Stomach (tissue), 4 donors: Measurements from ENCODE around the gene DDX46.

Experiments used
- POLR2AphosphoS5 ChIP-seq, 3 donors: sonication (generic); formaldehyde crosslinking; IDR thresholded peaks; one replicate each; pipeline ENCODE4 v1.6.1; 2016; ENCODE audit warnings: antibody characterized with exemption in 3 of 3
- TF ChIP-seq, protein P1 (sequence below), 7 experiments: fragments of 450-650 bp in 4 of 7; fragments of 200-600 bp in 3 of 7; sonication (generic) in 3 of 7; IDR thresholded peaks; one replicate each; pipeline ENCODE4 v1.5.1; 2016 to 2019; ENCODE audit warnings: antibody characterized with exemption in 7 of 7, control low read depth in 2 of 7, mild to moderate bottlenecking in 1 of 7

DNA sequence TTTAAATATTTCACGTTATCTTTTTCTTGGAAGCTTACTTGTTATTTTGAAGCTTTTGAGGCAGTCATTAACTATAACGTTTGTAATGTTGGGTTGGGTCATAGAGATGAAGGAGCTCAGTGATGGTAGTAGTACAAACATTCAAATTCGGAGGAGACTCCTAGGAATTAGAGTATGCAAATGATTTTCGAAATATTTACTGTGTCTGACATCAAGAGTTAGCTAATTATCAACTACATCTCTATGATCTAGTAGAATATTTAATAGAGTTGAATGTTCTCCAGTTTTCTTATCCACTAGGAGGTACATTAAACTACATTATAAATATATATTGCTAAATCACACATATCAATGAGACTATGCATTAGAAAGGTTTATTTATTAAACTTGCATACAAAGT is 58.4 kb downstream of the DDX46 start:
- TF ChIP-seq, protein P1, sequence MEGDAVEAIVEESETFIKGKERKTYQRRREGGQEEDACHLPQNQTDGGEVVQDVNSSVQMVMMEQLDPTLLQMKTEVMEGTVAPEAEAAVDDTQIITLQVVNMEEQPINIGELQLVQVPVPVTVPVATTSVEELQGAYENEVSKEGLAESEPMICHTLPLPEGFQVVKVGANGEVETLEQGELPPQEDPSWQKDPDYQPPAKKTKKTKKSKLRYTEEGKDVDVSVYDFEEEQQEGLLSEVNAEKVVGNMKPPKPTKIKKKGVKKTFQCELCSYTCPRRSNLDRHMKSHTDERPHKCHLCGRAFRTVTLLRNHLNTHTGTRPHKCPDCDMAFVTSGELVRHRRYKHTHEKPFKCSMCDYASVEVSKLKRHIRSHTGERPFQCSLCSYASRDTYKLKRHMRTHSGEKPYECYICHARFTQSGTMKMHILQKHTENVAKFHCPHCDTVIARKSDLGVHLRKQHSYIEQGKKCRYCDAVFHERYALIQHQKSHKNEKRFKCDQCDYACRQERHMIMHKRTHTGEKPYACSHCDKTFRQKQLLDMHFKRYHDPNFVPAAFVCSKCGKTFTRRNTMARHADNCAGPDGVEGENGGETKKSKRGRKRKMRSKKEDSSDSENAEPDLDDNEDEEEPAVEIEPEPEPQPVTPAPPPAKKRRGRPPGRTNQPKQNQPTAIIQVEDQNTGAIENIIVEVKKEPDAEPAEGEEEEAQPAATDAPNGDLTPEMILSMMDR (IDR thresholded peaks at IDR 0.05) = no peak
- no peak for TF ChIP-seq POLR2AphosphoS5 (IDR thresholded peaks at IDR 0.05)
